Subcutaneous abdominal adipose tissue (tissue), 5 donors: ENCODE measurements around the gene USP13.

Source experiments
- H3K27ac ChIP-seq: one replicate; pipeline ENCODE4 v1.7.0; 2013; ENCODE audit warnings: low read depth, mild to moderate bottlenecking, inconsistent platforms, low read length, moderate library complexity
- H3K27me3 ChIP-seq, 5 donors: one replicate each; pipeline ENCODE4 v1.7.0; 2013; ENCODE audit warnings: low read length in 5 of 5, inconsistent platforms in 1 of 5; ENCODE audit not compliant: control insufficient read depth in 5 of 5, insufficient read depth in 4 of 5
- H3K36me3 ChIP-seq, 5 donors: one replicate each; pipeline ENCODE4 v1.7.0; 2013; ENCODE audit warnings: low read length in 5 of 5; ENCODE audit not compliant: control insufficient read depth in 5 of 5, insufficient read depth in 5 of 5
- H3K4me1 ChIP-seq, 5 donors: one replicate each; pipeline ENCODE4 v1.7.0; 2013; ENCODE audit warnings: low read length in 5 of 5, mild to moderate bottlenecking in 3 of 5, moderate library complexity in 1 of 5; ENCODE audit not compliant: control insufficient read depth in 5 of 5, insufficient read depth in 5 of 5
- H3K4me3 ChIP-seq, 5 donors: one replicate each; pipeline ENCODE4 v1.7.0; 2013; ENCODE audit warnings: low read length in 5 of 5, low read depth in 1 of 5
- H3K9ac ChIP-seq, 5 donors: one replicate each; pipeline ENCODE4 v1.7.0; 2013; ENCODE audit warnings: low read length in 5 of 5, mild to moderate bottlenecking in 4 of 5, moderate library complexity in 3 of 5
- H3K9me3 ChIP-seq, 5 donors: one replicate each; pipeline ENCODE4 v1.7.0; 2013; ENCODE audit warnings: low read length in 5 of 5; ENCODE audit not compliant: control insufficient read depth in 5 of 5
- donor health status: healthy.
- donor health status: healthy.
- donor health status: healthy.
- donor health status: healthy.
- donor health status: healthy.

USP13 gene

GRCh38 chr3:179653096-179653797, 407 bp downstream of the USP13 start:
- Histone ChIP-seq H3K9me3 (no peaks in the 10 kb centered on the region), H3K27me3 (no peaks in the 10 kb centered on the region), H3K4me3 (peak overlapping the region; percentile 80 to 99 (median 95)), H3K4me1 (peaks cover 0 to 20% (median 17%) of the 10 kb centered on the region in 5 donors), H3K36me3 (no peaks in the 10 kb centered on the region), H3K27ac (peak overlapping the region; percentile 95), H3K9ac (peak overlapping the region; percentile 22 to 84 (median 79))

GRCh38 chr3:179655236-179655635, 2.4 kb downstream of the USP13 start:
- Histone ChIP-seq H3K36me3 (no peaks in the 10 kb centered on the region), H3K9me3 (no peaks in the 10 kb centered on the region), H3K9ac (no peak overlapping the region), H3K4me3 (no peak overlapping the region), H3K27ac (no peak overlapping the region), H3K27me3 (no peaks in the 10 kb centered on the region), H3K4me1 (peaks cover 0 to 20% (median 17%) of the 10 kb centered on the region in 5 donors)

DNA sequence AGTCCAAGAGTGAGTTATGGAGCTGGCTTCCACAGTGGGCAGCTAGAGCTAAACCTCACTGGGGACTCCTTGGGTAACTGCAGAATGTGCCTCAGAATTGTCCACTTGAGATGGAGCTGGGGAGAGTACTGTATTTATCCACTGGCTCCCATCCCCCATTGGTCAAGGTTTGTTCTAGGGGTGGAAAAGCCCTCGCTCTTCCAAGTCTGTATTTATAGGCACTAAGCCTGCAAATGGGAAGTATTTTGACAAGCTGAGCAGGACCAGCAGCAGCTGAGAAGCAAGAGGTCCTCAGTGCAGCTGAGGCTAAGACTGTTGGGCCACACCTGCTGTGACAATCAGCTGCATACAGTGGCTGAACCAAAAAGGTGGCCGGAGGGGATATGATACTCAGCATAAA, 5.8 kb downstream of the USP13 start:
- no peaks in the 10 kb centered on the region for H3K9me3 ChIP-seq
- H3K36me3 ChIP-seq: no peaks in the 10 kb centered on the region
- H3K4me1 ChIP-seq: peaks cover 0 to 12% (median 10%) of the 10 kb centered on the region in 5 donors
- H3K9ac ChIP-seq: no peak overlapping the region
- H3K27me3 ChIP-seq: no peaks in the 10 kb centered on the region
- H3K4me3 ChIP-seq: no peak overlapping the region
- no peak overlapping the region for H3K27ac ChIP-seq

DNA sequence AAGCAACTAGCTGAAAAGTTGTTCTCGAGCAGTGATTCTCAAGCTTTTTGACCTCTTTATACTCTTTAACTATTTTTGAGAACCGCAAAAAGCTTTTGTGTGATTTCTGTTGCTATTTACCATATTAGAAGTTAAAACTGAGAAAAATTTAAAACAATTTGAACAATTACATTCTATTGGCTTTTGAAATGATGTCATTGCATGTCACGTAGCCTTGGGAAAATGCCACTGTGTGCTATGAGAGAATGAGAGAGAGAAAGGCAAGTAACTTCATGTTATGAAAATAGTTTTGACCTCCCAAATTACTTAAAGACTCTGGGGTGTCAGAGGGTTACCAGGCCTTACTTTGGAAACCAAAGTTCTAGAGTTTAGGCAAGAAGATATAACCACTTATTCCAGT, 8.0 kb downstream of the USP13 start:
- H3K27ac ChIP-seq: no peak overlapping the region
- H3K9me3 ChIP-seq: no peaks in the 10 kb centered on the region
- no peak overlapping the region for H3K9ac ChIP-seq
- H3K27me3 ChIP-seq: no peaks in the 10 kb centered on the region
- no peaks in the 10 kb centered on the region for H3K36me3 ChIP-seq
- peaks cover 0 to under 1% (median 0%) of the 10 kb centered on the region in 5 donors for H3K4me1 ChIP-seq
- H3K4me3 ChIP-seq: no peak overlapping the region

- H3K9me3 ChIP-seq: no peaks in the 10 kb centered on the region
- H3K36me3 ChIP-seq: no peaks in the 10 kb centered on the region
- H3K9ac ChIP-seq: no peak overlapping the region
- H3K4me3 ChIP-seq: no peak overlapping the region
- no peaks in the 10 kb centered on the region for H3K27me3 ChIP-seq
- no peak overlapping the region for H3K27ac ChIP-seq
- peaks cover 0 to 10% (median 8%) of the 10 kb centered on the region in 5 donors for H3K4me1 ChIP-seq
These were observed 8.9 kb downstream of the USP13 start for GRCh38 chr3:179661777-179662176.

GRCh38 chr3:179663093-179663492, 10.3 kb downstream of the USP13 start:
- Histone ChIP-seq H3K4me3 (no peak overlapping the region), H3K4me1 (peaks cover 0 to 11% (median 8%) of the 10 kb centered on the region in 5 donors), H3K27me3 (no peaks in the 10 kb centered on the region), H3K9me3 (no peaks in the 10 kb centered on the region), H3K36me3 (no peaks in the 10 kb centered on the region), H3K27ac (no peak overlapping the region), H3K9ac (no peak overlapping the region)

DNA sequence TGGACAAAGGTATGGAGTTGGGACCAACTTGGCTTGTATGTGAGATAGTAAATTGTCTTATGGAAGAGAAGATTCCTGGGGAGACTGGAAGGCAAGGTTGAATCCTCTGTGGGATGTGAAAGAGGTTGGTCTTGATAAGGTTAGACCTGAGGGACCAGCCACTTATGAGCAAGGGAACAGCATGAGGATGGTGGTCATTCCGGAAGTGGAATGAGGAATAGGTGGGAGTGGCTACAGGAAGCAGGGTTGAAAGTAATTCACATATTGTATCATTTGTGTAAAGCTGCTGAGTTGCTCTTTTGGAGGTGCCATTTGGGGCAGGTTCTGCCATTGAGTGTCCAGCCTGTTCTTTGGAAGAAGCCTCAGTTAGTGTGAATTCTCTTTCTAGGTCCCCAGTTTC, 13.2 kb downstream of the USP13 start:
- Histone ChIP-seq H3K27ac (no peak overlapping the region), H3K9me3 (no peaks in the 10 kb centered on the region), H3K36me3 (no peaks in the 10 kb centered on the region), H3K9ac (no peak overlapping the region), H3K4me3 (no peak overlapping the region), H3K4me1 (peaks cover 3 to 24% (median 19%) of the 10 kb centered on the region in 5 donors), H3K27me3 (no peaks in the 10 kb centered on the region)

DNA sequence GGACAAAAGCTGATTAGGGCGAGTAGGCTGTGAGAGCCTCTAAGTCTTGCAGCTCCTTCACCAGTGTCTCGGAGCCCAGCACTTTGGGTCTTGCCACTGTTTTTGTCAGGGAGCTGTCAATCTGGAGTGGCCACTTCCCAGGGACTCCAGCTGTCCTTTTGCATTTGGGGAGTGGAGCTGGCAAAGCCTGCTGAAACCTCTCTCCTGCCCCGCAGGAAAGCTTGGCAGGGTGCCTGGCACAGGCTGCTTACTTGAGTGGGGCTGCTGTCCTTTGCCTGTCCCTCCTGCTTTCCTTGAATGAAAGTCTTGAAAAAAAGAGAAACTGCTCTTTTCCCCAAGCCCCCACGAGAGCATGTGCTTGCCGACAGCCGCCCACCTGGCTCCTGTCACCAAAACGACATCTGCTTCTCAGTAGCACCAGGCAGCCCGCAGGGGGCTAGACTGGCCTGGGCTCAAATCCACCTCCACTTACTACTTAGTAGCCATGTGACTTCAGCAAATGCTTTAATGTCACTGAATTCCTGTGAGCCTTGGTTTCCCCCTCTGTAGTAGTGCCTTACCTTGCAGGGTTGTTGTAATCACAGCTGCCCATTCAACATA, 13.7 kb downstream of the USP13 start:
- Histone ChIP-seq H3K27me3 (no peaks in the 10 kb centered on the region), H3K27ac (no peak overlapping the region), H3K9me3 (no peaks in the 10 kb centered on the region), H3K9ac (no peak overlapping the region), H3K4me3 (no peak overlapping the region), H3K4me1 (peaks cover 3 to 29% (median 22%) of the 10 kb centered on the region in 5 donors), H3K36me3 (no peaks in the 10 kb centered on the region)

GRCh38 chr3:179668429-179668828, 15.6 kb downstream of the USP13 start:
- no peaks in the 10 kb centered on the region for H3K9me3 ChIP-seq
- H3K27me3 ChIP-seq: no peaks in the 10 kb centered on the region
- peaks cover 3 to 41% (median 30%) of the 10 kb centered on the region in 5 donors for H3K4me1 ChIP-seq
- no peak overlapping the region for H3K27ac ChIP-seq
- no peak overlapping the region for H3K9ac ChIP-seq
- no peak overlapping the region for H3K4me3 ChIP-seq
- H3K36me3 ChIP-seq: no peaks in the 10 kb centered on the region

DNA sequence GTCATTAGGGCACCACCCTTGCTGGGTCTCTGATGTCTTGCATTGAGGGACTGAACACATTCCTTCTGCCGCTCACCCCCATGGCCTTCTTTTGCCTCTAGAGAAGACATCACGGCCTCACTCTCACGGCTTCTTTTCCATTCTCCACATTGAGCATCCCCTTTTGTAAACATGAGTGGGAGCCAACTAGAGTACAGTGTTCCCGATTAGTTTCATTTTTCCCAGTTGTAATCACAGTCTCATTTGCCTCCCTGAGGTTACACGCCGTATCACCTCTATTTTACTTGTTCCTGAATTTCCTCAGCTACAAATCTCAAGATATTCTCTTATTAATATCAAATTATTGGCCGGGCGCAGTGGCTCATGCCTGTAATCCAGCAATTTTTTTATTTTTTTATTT, 17.5 kb downstream of the USP13 start:
- Histone ChIP-seq H3K9me3 (no peaks in the 10 kb centered on the region), H3K27me3 (no peaks in the 10 kb centered on the region), H3K27ac (peak overlapping the region; percentile 66), H3K36me3 (no peaks in the 10 kb centered on the region), H3K4me3 (peak overlapping the region in 4 of 5 donors; percentile 13 to 39 (median 26)), H3K4me1 (peaks cover 3 to 48% (median 32%) of the 10 kb centered on the region in 5 donors), H3K9ac (no peak overlapping the region)
